Peyer's patch (tissue), 4 donors: ENCODE measurements around the gene ADAMTSL3.

Source experiments
- CTCF ChIP-seq, 6 experiments: fragments of 450-650 bp in 4 of 6; fragments of 200-600 bp in 2 of 6; sonication (generic) in 1 of 6; IDR thresholded peaks; one replicate each; pipeline ENCODE4 v1.5.1; 2017 to 2019; ENCODE audit warnings: antibody characterized with exemption in 6 of 6, mild to moderate bottlenecking in 3 of 6, moderate library complexity in 1 of 6
- POLR2A ChIP-seq, 2 donors: fragments of 450-650 bp; IDR thresholded peaks; one replicate each; pipeline ENCODE4 v1.5.1; 2017; ENCODE audit warnings: antibody characterized with exemption in 2 of 2, mild to moderate bottlenecking in 2 of 2, moderate library complexity in 2 of 2

- no peak for TF ChIP-seq CTCF (IDR thresholded peaks at IDR 0.05)
- TF ChIP-seq POLR2A (IDR thresholded peaks at IDR 0.05), result no peak
Measured at GRCh38 chr15:83694536-83694935, 40.6 kb downstream of the ADAMTSL3 start.
